Stimulated activated naive CD8-positive, alpha-beta T cell treated with anti-CD3 and anti-CD28 coated beads, Interleukin-15, Interleukin-2, amounts not matched to agents 100 U/mL and 50 U/mL, for 24 hours (primary cell): ENCODE results near the gene ZNF699.
A peak's percentile ranks its signal among the peaks of the same experiment; 100 is the strongest.
"Not testable (repeated sequence)": the region's sequence is repeated elsewhere in the genome, so short reads cannot be mapped to it uniquely, and the experiment has no call there.

ENCODE experiments used
- ATAC-seq: fragments of 150-1000 bp; cut with Tn5 transposase; one replicate; pipeline ENCODE4 v1.10.0; 2021
- DNase-seq: peaks from one replicate; pipeline ENCODE4 v3.0.0; 2021

ZNF699 gene

DNA sequence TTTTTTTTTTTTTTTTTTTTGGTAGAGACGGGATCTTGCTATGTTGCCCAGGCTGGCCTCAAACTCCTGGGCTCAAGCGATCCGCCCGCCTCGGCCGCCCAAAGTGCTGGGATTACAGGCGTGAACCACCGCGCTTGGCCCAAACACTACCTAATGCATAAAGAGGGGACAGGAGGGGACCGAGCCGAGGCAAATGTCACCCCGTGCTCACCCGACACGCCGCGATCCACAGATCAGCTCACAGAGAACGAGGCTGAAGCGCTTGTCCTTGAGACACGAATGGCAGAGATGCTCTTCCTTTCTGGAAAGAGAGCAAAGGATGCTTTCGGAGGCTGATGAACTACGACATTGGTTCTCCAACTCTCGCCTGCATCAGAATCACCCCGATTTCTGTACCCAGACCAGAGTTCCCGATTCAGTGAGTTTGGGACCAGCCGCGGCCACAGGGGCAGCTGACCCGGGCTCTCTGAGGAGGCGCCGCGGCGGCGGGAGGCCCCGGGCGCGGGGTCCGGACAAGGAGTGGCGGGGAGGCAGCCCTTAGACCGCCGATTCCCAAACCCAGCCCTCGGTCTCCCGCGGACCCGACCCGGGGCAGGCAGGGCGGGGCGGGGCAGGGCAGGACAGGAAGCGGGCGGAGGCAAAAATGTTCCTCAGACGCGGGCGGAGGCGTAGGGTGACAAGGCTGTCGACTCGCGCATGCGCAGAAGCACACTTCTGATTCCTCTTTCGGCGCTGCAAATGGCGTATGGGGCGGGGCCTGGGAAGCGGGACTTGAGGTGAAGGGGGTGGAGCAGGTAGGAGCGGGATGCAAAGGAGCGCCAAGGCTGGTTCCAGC lies at the start of gene ZNF699:
Gene ZNF699, minus strand, starts transcription at position 700 of the 835 bp plus-strand sequence. CDS start 4,719 bp downstream, outside the sequence.
- ATAC-seq (peak; percentile 93), DNase-seq (peak; percentile 99)

DNA sequence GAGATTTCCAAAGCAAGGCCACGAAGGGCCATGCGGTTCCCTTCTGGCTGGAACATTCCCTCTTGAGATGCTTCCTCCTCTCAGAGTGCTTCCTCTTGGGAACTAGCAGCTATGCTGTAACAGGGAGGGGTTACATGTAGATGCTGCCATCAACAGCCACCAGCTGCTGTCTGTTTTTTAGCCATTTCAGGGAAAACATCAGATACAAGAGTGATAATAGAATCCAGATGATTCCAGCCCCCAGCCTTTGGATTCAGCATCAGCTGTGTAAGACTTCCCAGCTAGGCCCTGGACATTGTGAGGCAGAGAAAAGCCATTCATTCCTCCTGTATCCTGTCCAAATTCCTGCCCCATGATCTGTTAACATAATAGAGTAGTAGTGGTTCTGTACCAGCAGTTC lies 45.0 kb upstream of the ZNF699 start:
- ATAC-seq: no peak
- no peak for DNase-seq

DNA sequence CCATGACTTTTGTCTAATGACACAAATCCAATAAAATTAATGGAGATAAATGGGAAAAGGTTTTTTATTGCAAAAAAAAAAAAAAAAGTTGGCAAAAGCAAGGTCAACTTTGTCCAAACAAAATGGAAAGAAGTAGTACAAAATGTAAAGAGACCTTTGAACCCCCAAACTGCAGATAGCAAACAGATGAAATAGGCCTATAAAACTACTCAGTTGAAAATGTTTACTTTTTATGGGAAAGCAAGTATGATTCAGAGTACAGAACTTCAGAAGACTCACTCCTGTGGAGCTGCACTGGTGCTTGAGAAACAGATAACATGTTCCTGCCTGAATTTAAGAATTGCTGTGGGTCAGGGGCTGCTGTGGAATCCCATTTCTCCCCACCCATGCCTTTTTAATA lies 43.4 kb upstream of the ZNF699 start:
- DNase-seq (no peak), ATAC-seq (no peak)

DNA sequence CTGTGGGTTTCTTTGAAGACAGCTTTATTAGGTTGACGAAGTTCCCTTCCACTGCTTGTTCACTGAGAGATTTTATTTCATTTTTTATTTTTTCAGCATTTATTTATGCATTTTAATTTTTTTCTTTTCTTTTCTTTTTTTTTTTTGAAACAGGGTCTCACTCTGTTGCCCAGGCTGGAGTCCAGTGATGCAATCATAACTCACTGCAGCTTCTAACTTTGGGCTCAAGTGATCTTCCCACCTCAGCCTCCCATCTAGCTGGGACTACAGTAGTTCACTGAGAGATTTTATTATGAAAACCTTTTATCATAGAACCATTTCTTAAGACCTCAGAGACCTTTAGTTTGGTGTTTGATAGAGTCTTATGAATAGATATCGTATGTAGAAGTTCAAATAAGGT lies 42.9 kb upstream of the ZNF699 start:
- DNase-seq: no peak
- ATAC-seq: no peak

DNA sequence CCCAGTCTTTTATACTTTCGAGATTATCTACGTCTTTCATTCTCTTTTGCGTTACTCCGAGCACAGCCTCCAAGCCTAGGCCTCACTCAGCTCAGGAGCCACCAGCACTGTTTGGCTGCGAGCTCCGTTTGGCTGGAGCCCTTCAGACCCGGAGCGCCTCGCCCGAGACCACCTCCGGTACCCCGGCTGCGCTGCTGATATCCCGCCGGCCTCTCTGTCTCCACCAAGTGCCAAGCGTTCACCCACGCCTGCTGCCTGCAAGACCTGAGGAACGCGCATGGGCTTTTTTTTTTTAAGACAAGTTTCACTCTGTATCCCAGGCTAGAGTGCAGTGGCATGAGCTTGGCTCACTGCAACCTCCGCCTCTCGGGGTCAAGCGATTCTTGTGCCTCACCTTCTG lies 39.0 kb upstream of the ZNF699 start:
- DNase-seq (no peak), ATAC-seq (no peak)

DNA sequence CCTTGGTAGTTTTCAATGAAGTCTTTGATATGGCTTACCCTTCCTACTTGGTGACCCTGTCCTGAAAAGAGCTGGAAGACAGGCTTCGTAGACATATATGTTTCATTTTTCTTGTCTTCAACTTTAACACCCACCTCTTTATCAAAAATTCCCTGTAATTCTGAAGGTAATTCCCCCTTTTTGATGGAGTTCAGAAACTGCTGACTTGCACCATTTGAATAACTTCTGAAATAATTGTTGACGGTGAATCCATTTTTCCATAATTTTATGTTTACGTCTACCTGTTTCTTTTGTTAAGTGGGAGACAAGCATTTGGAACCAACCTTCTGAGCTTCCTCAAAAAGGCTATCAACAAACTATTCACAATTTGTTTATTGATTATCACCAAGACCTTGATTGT lies 38.6 kb upstream of the ZNF699 start:
- ATAC-seq (no peak), DNase-seq (no peak)

DNA sequence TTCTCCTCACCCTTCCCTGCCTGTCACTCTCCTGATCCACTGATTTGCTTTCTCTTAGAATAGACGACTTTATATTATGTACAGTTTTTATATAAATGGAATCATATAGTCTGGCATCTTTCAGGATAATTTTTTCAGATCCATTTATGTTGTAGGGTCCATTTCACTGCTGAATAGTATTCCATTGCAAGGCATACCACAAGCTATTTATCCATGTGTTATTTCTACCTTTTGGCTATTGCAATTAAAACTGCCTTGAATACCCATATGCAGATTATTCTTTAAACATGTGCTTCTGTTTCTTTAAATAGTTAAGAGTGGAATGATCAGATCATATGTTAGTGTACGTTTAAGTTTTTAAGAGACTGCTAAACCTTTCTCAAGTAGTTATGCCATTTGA lies 35.4 kb upstream of the ZNF699 start:
- ATAC-seq: no peak
- no peak for DNase-seq

DNA sequence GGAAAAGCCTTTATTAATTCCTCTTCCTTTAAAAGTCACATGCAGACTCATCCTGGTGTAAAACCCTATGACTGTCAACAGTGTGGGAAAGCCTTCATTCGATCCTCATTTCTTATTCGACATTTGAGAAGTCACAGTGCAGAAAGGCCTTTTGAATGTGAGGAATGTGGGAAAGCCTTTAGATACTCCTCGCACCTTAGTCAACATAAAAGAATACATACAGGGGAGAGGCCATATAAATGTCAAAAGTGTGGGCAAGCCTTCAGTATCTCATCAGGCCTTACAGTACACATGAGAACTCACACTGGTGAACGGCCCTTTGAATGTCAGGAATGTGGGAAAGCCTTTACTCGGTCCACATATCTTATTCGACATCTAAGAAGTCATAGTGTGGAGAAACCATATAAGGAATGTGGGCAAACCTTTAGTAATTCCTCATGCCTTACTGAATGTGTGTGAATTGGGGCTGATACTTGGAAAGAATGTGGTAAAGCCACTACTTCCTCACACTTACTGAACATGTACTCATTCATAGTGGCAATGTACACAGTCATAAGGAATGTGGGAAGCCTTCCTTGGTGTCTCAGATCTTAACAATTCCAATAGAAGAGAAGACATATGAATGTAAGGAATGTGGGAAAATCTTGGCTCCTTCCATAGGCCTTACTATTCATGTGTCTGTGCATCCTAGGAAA lies 33.1 kb upstream of the ZNF699 start:
- ATAC-seq (no peak), DNase-seq (no peak)

DNA sequence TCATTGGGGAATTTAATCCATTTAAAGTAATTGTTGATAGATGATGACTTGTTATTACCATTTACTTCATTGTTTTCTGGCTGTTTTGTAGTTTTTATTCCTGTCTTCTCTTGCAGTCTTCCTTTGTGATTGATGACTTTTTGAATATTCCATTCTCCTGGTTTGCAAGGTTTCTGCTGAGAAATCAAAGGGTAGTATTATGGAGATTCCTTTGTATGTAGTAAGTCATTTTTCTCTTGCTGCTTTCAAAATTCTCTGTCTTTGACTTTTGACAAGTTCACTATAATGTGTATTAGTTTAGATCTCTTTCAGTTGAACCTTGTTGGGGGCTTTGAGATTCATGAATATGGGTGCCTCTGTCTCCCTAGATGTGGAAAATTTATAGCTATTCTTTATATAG lies 20.4 kb upstream of the ZNF699 start:
- ATAC-seq: no peak
- no peak for DNase-seq

DNA sequence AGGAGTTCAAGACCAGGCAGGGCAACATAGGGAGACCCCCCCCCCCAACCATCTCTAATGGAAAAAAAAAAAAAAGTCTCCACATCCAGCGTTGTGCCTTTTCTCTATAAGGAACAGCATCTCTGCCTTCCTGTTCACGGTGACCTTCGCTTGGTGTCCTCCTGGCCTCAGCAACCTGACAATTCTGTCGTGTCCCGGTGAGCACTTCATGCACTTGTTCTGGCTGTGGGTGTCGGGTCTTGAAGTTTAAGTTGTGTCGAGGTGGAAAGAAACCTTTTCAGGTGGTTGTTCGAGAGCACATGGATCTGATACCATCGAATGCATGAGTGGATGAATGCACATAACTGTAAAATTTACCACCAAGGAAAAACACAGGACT lies 14.9 kb upstream of the ZNF699 start:
- ATAC-seq (no peak), DNase-seq (no peak)

DNA sequence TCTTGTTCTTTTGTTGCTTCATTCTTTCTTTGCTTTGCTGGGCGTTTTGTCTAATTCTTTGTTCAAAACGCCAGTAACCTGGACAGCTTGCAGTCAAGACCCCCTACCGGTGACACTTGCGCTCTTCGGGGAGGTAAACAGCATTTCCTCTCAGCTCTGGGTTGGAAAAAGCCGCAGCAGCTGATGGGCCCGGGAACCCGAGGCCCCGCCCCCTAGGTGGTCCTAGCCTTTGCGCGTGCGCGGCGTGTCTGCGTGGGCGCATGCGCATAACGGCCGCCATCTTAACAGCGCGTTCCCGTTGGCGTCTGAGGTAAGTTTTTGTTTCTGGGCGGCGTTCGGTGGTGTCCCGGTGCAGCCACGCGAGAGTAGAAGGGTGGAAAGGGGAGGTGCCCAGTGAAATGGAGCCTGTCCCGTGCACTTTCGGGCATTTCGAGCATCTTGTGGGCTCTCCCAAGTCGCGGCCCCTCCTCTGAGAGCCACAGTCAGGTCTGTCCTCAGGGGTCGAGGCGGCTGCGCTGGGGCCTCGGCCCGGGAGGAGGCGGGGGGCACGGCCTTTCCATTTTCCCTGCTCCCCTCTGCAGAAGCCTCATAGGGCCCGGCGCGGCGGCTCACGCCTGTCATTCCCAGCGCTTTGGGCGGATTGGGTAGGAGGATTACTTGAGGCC lies 14.4 kb upstream of the ZNF699 start, which contains the start of gene ZNF559:
Gene ZNF559, plus strand, starts transcription at position 261 of the 665 bp plus-strand sequence. CDS start 14,371 bp downstream, outside the sequence.
- ATAC-seq (peak; percentile 98), DNase-seq (peak; percentile 97)

DNA sequence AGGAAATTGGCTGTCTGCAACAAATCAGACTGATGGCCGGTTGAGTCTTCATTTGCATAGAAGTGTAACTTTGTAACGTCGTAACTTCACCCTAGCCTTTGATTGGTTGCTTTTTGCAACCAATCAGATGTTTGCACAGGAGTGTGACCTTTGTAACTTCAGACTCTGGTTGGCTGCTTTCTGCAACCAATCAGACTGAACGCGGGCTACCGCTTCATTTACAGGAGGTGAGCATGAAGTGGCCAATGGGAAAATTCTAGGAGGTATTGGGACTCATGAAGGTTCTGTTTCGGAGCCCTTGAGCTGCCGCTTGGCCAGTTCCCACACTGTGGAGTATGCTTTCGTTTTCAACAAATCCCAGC lies 13.9 kb upstream of the ZNF699 start:
- ATAC-seq (peak; percentile 22), DNase-seq (peak; percentile 51)

DNA sequence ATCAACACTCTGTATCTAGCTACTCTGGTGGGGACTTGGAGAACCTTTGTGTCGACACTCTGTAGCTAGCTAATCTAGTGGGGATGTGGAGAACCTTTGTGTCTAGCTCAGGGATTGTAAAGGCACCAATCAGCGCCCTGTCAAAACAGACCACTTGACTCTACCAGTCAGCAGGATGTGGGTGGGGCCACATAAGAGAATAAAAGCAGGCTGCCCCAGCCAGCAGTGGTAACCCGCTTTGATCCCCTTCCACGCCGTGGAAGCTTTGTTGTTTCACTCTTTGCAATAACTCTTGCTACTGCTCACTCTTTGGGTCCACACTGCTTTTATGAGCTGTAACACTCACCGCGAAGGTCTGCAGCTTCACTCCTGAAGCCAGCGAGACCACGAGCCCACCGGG lies 12.6 kb upstream of the ZNF699 start:
- not testable (repeated sequence) for DNase-seq, ATAC-seq

DNA sequence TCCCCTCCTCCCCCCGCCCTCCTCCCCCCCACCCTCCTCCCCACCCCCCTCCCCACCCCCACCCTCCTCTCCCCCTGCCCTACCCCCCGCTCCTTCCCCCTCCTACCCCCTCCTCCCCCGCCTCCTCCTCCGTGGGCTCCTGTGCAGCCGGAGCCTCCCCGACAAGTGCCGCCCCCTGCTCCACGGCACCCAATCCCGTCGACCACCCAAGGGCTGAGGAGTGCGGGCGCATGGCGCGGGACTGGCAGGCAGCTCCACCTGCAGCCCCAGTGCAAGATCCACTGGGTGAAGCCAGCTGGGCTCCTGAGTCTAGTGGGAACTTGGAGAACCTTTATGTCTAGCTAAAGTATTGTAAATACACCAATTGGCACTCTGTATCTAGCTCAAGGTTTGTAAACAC lies 12.1 kb upstream of the ZNF699 start:
- not testable (repeated sequence) for DNase-seq, ATAC-seq

DNA sequence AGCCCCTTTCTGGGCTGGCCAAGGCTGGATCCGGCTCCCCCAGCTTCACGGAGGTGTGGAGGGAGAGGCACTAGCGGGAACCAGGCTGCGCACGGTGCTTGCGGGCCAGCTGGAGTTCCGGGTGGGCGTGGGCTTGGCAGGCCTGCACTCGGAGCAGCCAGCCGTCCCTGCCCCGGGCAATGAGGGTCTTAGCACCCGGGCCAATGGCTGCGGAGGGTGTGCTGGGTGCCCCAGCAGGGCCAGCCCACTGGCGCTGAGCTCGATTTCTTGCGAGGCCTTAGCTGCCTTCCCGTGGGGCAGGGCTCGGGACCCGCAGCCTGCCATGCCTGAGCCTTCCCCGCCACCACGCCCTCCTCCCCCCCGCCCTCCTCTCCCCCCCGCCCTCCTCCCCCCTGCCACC lies 11.7 kb upstream of the ZNF699 start:
- no peak for DNase-seq
- no peak for ATAC-seq

DNA sequence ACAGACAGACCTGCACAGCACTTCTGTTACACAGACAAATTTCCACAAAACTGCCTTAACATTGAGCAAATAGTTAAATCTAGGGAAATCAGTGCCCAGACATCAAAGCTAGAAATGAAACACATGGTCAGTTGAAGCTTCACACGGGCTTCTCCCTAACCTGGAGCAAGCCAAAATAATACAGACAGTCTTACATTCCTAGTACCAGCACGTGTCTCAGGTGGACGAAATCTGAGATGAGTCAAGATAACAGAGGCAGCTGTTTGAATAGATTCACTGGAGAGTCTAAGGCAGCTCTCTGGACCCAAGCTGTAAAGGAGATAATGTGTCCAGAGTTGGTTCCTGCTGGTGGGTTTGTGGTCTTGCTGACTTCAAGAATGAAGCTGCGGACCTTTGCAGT lies 4.1 kb upstream of the ZNF699 start:
- DNase-seq (no peak), ATAC-seq (no peak)

DNA sequence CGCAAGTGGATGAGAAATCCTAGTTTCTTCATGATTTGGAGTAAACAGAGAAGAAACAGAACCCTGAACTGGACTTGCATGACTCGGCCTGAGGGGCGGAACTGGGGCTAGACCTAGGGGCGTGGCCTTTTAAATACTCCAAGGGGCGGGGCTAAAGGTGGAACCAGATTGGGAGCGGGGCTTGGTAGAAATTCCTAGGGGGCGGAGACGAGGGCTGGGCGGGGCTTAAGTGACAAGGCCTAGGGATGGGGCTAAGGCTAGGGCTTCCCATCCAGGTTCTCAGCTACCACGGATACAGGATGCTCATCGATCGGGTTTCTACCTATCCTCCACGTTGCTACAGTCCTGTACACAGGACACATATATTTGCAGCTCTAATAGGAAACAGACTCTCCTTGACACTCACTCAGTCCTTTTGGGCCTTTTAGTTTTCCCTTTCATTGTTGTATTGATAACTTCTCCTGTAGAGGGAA lies 372 bp upstream of the ZNF699 start:
- ATAC-seq (peak; percentile 78), DNase-seq (peak; percentile 91)

DNA sequence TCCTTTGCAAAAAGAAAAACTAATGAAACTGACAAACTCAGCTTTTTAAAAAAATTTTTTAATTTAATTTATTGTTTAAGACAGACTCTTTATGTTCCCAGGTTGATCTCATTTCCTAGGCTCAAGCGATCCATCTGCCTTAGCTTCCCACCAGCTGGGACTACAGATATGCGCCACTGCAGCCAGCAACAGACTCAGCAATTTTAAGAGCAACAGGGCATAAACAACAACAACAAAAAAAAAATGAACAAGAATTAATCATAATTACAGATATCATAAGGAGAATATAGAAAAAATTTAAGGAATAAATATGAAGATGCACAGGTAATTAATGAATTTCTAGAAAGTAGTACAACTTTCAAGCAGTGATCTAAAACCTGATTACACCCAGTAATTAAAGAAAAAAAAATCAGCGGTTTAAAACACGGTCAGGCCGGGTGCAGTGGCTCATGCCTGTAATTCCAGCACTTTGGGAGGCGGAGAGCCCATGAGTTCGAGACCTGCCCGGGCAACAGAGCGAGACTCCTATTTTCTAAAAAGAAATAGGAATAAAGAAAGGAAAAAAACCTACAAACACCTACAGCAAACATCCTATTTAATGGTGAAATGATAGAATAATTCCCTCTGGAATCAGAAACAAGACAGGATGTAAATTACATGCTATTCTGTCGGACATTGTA lies 1.4 kb downstream of the ZNF699 start:
- ATAC-seq (no peak), DNase-seq (no peak)

DNA sequence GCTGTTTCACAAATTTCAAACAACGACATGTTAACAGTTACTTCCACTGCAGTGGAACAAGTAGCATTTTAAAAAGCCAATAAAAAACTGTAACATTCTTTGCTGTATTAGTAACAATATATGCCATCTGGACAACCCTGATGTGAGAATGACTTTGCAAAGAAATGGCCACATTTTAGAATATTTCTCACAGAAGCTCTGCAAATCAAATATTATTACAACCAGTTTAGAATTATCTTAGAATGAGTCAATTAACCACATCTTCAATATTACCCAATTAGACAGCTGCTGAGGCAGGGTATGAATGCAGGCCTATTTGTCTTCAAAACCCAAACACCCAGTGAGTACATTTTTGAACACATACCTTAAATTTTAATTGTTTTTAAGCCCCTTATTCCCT lies 3.2 kb downstream of the ZNF699 start:
- DNase-seq (no peak), ATAC-seq (no peak)

DNA sequence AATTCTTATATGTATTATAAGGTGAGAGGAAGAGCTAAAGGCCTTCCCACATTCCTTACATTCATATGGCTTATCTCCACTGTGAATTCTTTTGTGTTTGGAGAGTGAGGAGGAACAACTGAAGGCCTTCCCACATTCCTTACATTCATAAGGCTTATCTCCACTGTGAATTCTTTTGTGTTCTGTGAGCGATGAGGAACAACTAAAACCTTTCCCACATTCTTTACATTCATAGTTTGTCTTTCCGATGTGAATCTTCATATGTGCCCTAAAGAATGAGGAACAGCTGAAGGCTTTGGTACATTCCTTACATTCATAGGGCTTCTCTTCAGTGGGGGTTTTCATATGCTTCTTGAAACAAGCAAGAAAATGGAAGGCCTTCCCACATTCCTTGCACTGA lies 13.3 kb downstream of the ZNF699 start:
- no peak for ATAC-seq
- DNase-seq: no peak

DNA sequence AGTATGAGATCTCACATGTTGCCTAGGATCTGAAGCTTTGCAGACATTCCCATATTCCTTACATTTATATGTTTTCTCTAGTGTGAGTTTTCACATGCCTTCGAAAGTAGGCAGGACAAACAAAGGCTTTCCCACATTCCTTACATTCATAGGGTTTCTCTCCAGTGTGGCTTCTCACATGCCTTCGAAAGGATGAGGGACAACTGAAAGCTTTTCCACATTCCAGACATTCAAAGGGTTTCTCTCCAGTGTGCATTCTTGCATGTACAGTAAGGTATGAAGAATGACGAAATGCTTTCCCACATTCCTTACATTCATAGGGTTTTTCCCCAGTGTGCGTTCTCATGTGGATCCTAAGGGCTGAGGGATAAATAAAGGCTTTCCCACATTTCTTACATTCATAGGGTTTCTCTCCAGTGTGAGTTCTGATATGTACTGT lies 14.2 kb downstream of the ZNF699 start:
- no peak for ATAC-seq
- no peak for DNase-seq

DNA sequence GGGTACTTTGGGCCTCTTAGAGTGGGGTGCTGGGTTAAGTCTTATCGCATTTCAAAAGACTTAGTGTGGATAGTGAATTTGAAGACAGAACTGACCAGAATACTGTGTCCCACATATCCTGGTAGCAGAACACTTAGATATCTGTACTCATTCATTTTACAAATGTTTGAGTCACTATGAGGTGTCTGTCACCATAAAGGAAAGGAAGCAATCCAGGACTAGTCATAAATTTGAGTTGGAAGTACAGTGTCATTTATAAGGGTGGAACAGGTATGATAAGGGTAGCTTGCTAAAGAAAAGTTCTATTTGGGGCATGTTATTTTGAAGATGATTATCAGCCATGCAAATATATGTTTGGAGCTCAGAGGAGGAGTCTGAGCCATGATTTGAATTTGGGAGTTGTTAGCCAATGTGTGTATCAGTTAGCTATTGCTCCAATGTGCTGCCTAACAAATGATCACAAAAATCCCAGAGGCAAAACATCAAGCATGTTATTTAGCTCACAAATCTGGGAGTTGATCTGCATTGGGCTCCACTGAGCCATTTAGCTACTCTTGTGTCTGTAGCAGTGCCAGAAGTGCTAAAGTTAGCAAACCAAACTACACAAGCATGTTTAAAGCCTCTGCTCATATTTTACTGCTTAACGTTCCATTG lies 20.3 kb downstream of the ZNF699 start:
- no peak for ATAC-seq
- DNase-seq: no peak
